NCI-H1105 (cell line): ENCODE results near the gene MRAS.
"Not testable (repeated sequence)": the region's sequence is repeated elsewhere in the genome, so short reads cannot be mapped to it uniquely, and the experiment has no call there.

Experiments used
- DNase-seq: peaks from one replicate; lab custom pipeline; 2025; lab: John Stamatoyannopoulos, UW

MRAS gene

GRCh38 chr3:138389841-138390581 is 41.6 kb downstream of the MRAS start:
- DNase-seq = no peak

GRCh38 chr3:138390582-138390932 is 42.2 kb downstream of the MRAS start:
- DNase-seq = no peak

- DNase-seq = no peak
These were observed 45.8 kb downstream of the MRAS start for GRCh38 chr3:138394156-138394555.

GRCh38 chr3:138394686-138395085 is 46.3 kb downstream of the MRAS start:
- DNase-seq = no peak

GRCh38 chr3:138395865-138396751 is 47.7 kb downstream of the MRAS start:
- DNase-seq = no peak

- no peak for DNase-seq
These were observed 48.5 kb downstream of the MRAS start for GRCh38 chr3:138396752-138397410.

GRCh38 chr3:138397983-138398382 is 49.6 kb downstream of the MRAS start:
- no peak for DNase-seq

- DNase-seq = no peak
These were observed 50.6 kb downstream of the MRAS start for GRCh38 chr3:138398791-138399575.

- DNase-seq = no peak
These were observed 51.4 kb downstream of the MRAS start for GRCh38 chr3:138399766-138400165.

GRCh38 chr3:138400651-138401070 is 52.3 kb downstream of the MRAS start:
- no peak for DNase-seq

GRCh38 chr3:138401834-138402233 is 53.5 kb downstream of the MRAS start:
- no peak for DNase-seq

GRCh38 chr3:138404121-138404520 is 55.7 kb downstream of the MRAS start:
- DNase-seq = no peak

- DNase-seq = no peak
These were observed 56.6 kb downstream of the MRAS start for GRCh38 chr3:138405001-138405400.

- no peak for DNase-seq
These were observed 57.1 kb downstream of the MRAS start for GRCh38 chr3:138405486-138405885.

GRCh38 chr3:138406606-138407005 is 58.2 kb downstream of the MRAS start:
- DNase-seq = no peak

GRCh38 chr3:138407236-138407907 is 59.0 kb downstream of the MRAS start:
- DNase-seq = no peak

- DNase-seq = no peak
These were observed 60.6 kb downstream of the MRAS start for GRCh38 chr3:138408751-138409570.

GRCh38 chr3:138412821-138413551 is 64.6 kb downstream of the MRAS start:
- DNase-seq = no peak

- not testable (repeated sequence) for DNase-seq
These were observed 67.9 kb downstream of the MRAS start for GRCh38 chr3:138416236-138416635.

- peak; percentile 87 for DNase-seq
These were observed 69.2 kb downstream of the MRAS start for GRCh38 chr3:138417559-138417982.
